HCT116 (cell line): ENCODE results near the gene ASCL4. TPM values are rescaled to one million over a fixed set of nuclear protein-coding genes. Genes with fewer than 3 reads are reported as not detected.

Experiments used
- ATAC-seq: fragments of 200-7000 bp; cut with Tn5 transposase; 2 replicates; pipeline ENCODE4 v1.9.1; 2020; ENCODE audit warnings: mild to moderate bottlenecking, moderate library complexity
- BruUV-seq: library from RNA; stranded (reverse); fragments of 400-500 nt; replicated peaks from 2 replicates; lab custom pipeline; 2021; lab: Mats Ljungman, UMichigan
- CTCF ChIA-PET: fragments of 300-600 bp; sonication (Branson Sonifier 250); formaldehyde crosslinking; loops from one replicate; lab custom pipeline; 2021; ENCODE audit warnings: antibody characterized with exemption; lab: Charles Lee
- POLR2A ChIA-PET: fragments of 300-600, 350-600 bp; sonication (Branson Sonifier 250); formaldehyde crosslinking; loops from one replicate; lab custom pipeline; 2021; ENCODE audit warnings: antibody characterized with exemption; lab: Charles Lee
- RAD21 ChIA-PET, 2 experiments: fragments of 300-600 bp; sonication (Branson Sonifier 250); formaldehyde crosslinking; loops; one replicate each; lab custom pipeline; 2023; ENCODE audit warnings: low total read pairs in 2 of 2; ENCODE audit not compliant: uncharacterized antibody in 2 of 2, unreplicated experiment in 2 of 2, low non-redundant PET in 1 of 2; lab: Charles Lee
- DNase-seq: peaks from one replicate; pipeline ENCODE4 v3.0.0-alpha.2; 2010; ENCODE audit warnings: low read depth, low spot score
- H2AFZ ChIP-seq: fragments of 200-600 bp; shearing (Covaris generic), sonication (generic); 2 replicates; pipeline ENCODE4 v1.6.1; 2017; ENCODE audit warnings: low read depth, mixed run types, mixed read lengths, antibody characterized with exemption, low read length; ENCODE audit not compliant: poor library complexity, severe bottlenecking
- H3K27ac ChIP-seq: 2 replicates; pipeline ENCODE4 v1.5.1; 2012; ENCODE audit warnings: low read depth, low read length
- H3K27me3 ChIP-seq: fragments of 200-600 bp; sonication (generic); 2 replicates; pipeline ENCODE4 v1.6.1; 2016; ENCODE audit warnings: mixed run types, low read length, mixed read lengths; ENCODE audit not compliant: insufficient read depth
- H3K36me3 ChIP-seq, 2 experiments: fragments of 200-500 bp in 1 of 2; fragments of 200-600 bp in 1 of 2; sonication (Bioruptor generic) in 1 of 2; sonication (generic) in 1 of 2; 2 replicates each; pipeline versions ENCODE4 v1.5.1 to v1.6.1; 2014 to 2016; ENCODE audit warnings: low read length in 2 of 2, inconsistent platforms in 1 of 2, mixed read lengths in 1 of 2, mixed run types in 1 of 2; ENCODE audit not compliant: insufficient read depth in 2 of 2, control insufficient read depth in 1 of 2
- H3K4me1 ChIP-seq, 2 experiments: fragments of 200-600 bp in 1 of 2; sonication (generic) in 1 of 2; 2 replicates each; pipeline versions ENCODE4 v1.5.1 to v1.6.1; 2012 to 2017; ENCODE audit warnings: low read length in 2 of 2, inconsistent platforms in 1 of 2, mild to moderate bottlenecking in 1 of 2, mixed read lengths in 1 of 2, mixed run types in 1 of 2, moderate library complexity in 1 of 2; ENCODE audit not compliant: insufficient read depth in 2 of 2, control insufficient read depth in 1 of 2
- H3K4me2 ChIP-seq: fragments of 200-600 bp; sonication (generic); 2 replicates; pipeline ENCODE4 v1.6.1; 2017; ENCODE audit warnings: mixed run types, low read length, mixed read lengths
- H3K4me3 ChIP-seq, 2 experiments: fragments of 200-600 bp in 1 of 2; sonication (generic) in 1 of 2; replicated peaks in 1 of 2; 2 replicates each; pipeline ENCODE4 v1.5.1; 2011 to 2016; ENCODE audit warnings: low read length in 2 of 2, control low read depth in 1 of 2, low read depth in 1 of 2, mild to moderate bottlenecking in 1 of 2, mixed read lengths in 1 of 2, mixed run types in 1 of 2
- H3K79me2 ChIP-seq: fragments of 200-600 bp; sonication (generic); 2 replicates; pipeline ENCODE4 v1.6.1; 2017; ENCODE audit warnings: mild to moderate bottlenecking, mixed run types, low read length, moderate library complexity, mixed read lengths; ENCODE audit not compliant: insufficient read depth
- H3K9ac ChIP-seq: fragments of 200-600 bp; sonication (generic); 2 replicates; pipeline ENCODE4 v1.6.1; 2016; ENCODE audit warnings: low read length, mixed read lengths
- H3K9me2 ChIP-seq: fragments of 200-600 bp; sonication (generic), shearing (Covaris generic); 2 replicates; pipeline ENCODE4 v1.6.1; 2017; ENCODE audit warnings: mixed run types, mild to moderate bottlenecking, moderate library complexity; ENCODE audit not compliant: insufficient read depth
- H3K9me3 ChIP-seq, 2 experiments: fragments of 200-500 bp in 1 of 2; fragments of 200-600 bp in 1 of 2; sonication (Bioruptor generic) in 1 of 2; sonication (generic) in 1 of 2; 2 replicates each; pipeline ENCODE4 v1.6.1; 2014 to 2017; ENCODE audit warnings: low read length in 2 of 2, mixed read lengths in 2 of 2, inconsistent platforms in 1 of 2, low read depth in 1 of 2, mild to moderate bottlenecking in 1 of 2, mixed run types in 1 of 2, moderate library complexity in 1 of 2; ENCODE audit not compliant: control insufficient read depth in 1 of 2, insufficient read depth in 1 of 2
- H4K20me1 ChIP-seq: fragments of 200-600 bp; sonication (generic), shearing (Covaris generic); 2 replicates; pipeline ENCODE4 v1.6.1; 2017; ENCODE audit warnings: mixed run types, mild to moderate bottlenecking, moderate library complexity; ENCODE audit not compliant: insufficient read depth
- CBX3 ChIP-seq: IDR thresholded peaks from 2 replicates; pipeline ENCODE4 v1.6.1; 2012; ENCODE audit warnings: low read depth
- CEBPB ChIP-seq: IDR thresholded peaks from 2 replicates; pipeline ENCODE4 v1.6.1; 2012; ENCODE audit warnings: low read depth
- ELF1 ChIP-seq: IDR thresholded peaks from 2 replicates; pipeline ENCODE4 v1.6.1; 2012; ENCODE audit warnings: low read depth, borderline replicate concordance
- EZH2phosphoT487 ChIP-seq: fragments of 200-600 bp; IDR thresholded peaks from 2 replicates; pipeline ENCODE4 v1.6.1; 2018; ENCODE audit warnings: antibody characterized with exemption, borderline replicate concordance
- POLR2A ChIP-seq: IDR thresholded peaks from 2 replicates; pipeline ENCODE4 v1.7.0; 2011; ENCODE audit warnings: borderline replicate concordance; ENCODE audit not compliant: insufficient read depth, insufficient read length; ENCODE audit errors: extremely low read depth
- POLR2AphosphoS5 ChIP-seq: IDR thresholded peaks from 2 replicates; pipeline ENCODE4 v1.6.1; 2011; ENCODE audit warnings: mild to moderate bottlenecking, low read depth, low read length, moderate library complexity
- REST ChIP-seq: IDR thresholded peaks from 2 replicates; pipeline ENCODE4 v1.6.1; 2012; ENCODE audit warnings: low read depth
- SIN3A ChIP-seq: IDR thresholded peaks from 2 replicates; pipeline ENCODE4 v1.6.1; 2012; ENCODE audit warnings: low read depth
- SRF ChIP-seq: IDR thresholded peaks from 2 replicates; pipeline ENCODE4 v1.6.1; 2012; ENCODE audit warnings: low read depth
- TCF7L2 ChIP-seq: IDR thresholded peaks from 2 replicates; pipeline ENCODE4 v1.7.0; 2011; ENCODE audit warnings: borderline replicate concordance, inconsistent platforms; ENCODE audit not compliant: insufficient read depth, insufficient read length; ENCODE audit errors: extremely low read depth
- YY1 ChIP-seq: IDR thresholded peaks from 2 replicates; pipeline ENCODE4 v1.6.1; 2011; ENCODE audit warnings: low read length, low read depth, moderate library complexity, mild to moderate bottlenecking; ENCODE audit not compliant: insufficient replicate concordance; ENCODE audit errors: extremely low read depth
- ZFX ChIP-seq: fragments of 450-650 bp; IDR thresholded peaks from 2 replicates; pipeline ENCODE4 v1.6.1; 2017
- ZNF274 ChIP-seq: fragments of 200-500 bp; sonication (Bioruptor generic); IDR thresholded peaks from 2 replicates; pipeline ENCODE4 v1.6.1; 2014; ENCODE audit warnings: mild to moderate bottlenecking, low read depth, low read length, inconsistent platforms
- intact Hi-C: fragments of 100-400 bp; cut with micrococcal nuclease; formaldehyde crosslinking; loops from 2 replicates; pipeline ENCODE4 v1.10.0; 2022
- total RNA-seq: library from RNA; stranded (reverse); gene quantifications from one replicate; pipeline ENCODE4 v1.2.1, GENCODE V29; 2021; ENCODE audit not compliant: unreplicated experiment
- TF ChIP-seq, protein P1 (sequence below): IDR thresholded peaks from 2 replicates; pipeline ENCODE4 v1.6.1; 2012
- TF ChIP-seq, protein P2 (sequence below): IDR thresholded peaks from 2 replicates; pipeline ENCODE4 v1.6.1; 2011; ENCODE audit warnings: mild to moderate bottlenecking, low read length, moderate library complexity; ENCODE audit not compliant: insufficient replicate concordance; ENCODE audit errors: extremely low read depth

The ASCL4 gene
- total RNA-seq, 1 experiment from 2014 or later: not detected

DNA sequence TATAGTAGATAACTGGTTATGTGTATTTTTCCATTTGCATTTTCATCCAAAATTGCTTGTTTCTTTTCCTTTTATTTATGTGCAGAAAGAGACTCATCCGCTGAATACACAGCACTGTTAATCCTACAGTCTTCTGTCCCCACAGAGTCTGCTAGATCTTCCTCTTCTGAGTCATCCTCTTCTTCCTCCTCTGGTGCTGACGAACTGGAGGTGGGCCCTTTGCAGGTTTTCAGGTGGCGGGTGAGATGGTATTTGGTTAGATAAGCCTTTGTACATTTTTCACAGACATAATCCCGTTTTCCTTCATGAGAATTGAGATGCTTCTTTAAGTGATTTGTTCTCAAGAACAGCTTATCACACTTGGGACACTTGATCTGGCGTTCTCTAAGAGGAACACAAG lies 40.4 kb upstream of the ASCL4 start:
- Histone ChIP-seq H3K27me3 (no peaks in the 10 kb centered on the region), H3K9me3 (no peaks in the 10 kb centered on the region), H4K20me1 (no peaks in the 10 kb centered on the region), H3K36me3 (peaks cover 34 to 57% of the 10 kb centered on the region in 2 experiments), H3K27ac (no peak overlapping the region), H2AFZ (no peak overlapping the region), H3K9me2 (no peaks in the 10 kb centered on the region), H3K79me2 (no peaks in the 10 kb centered on the region; the same call in 1 of the 2 replicates), H3K9ac (no peak overlapping the region)
- CTCF ChIA-PET: no interaction called here
- ATAC-seq: no peak
- DNase-seq: no peak
- intact Hi-C loops: no loop called here
- BruUV-seq: no TSS peak
- TF ChIP-seq CEBPB (no peak), EZH2phosphoT487 (no peak), ZNF274 (no peak), ELF1 (no peak), CBX3 (no peak)
- TF ChIP-seq, protein P1, sequence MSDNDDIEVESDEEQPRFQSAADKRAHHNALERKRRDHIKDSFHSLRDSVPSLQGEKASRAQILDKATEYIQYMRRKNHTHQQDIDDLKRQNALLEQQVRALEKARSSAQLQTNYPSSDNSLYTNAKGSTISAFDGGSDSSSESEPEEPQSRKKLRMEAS: no peak
- TF ChIP-seq, all 23 proteins: peak for 0
- Histone ChIP-seq H3K4me2 (no peak overlapping the region), H3K4me1 (no peaks in the 10 kb centered on the region), H3K4me3 (no peak overlapping the region)
- POLR2A ChIA-PET: no interaction called here
- RAD21 ChIA-PET: no interaction called here

- no peaks in the 10 kb centered on the region for H3K9me3 ChIP-seq
- BruUV-seq: no TSS peak
- no peak overlapping the region for H3K4me3 ChIP-seq
- no peaks in the 10 kb centered on the region for H3K4me1 ChIP-seq
- peaks cover 44 to 72% of the 10 kb centered on the region in 2 experiments for H3K36me3 ChIP-seq
- POLR2A ChIA-PET: no interaction called here
- no peak overlapping the region for H3K27ac ChIP-seq
- ATAC-seq (no peak), DNase-seq (no peak)
- H3K9me2 ChIP-seq: no peaks in the 10 kb centered on the region
- H3K9ac ChIP-seq: no peak overlapping the region
- H3K27me3 ChIP-seq: no peaks in the 10 kb centered on the region
- H2AFZ ChIP-seq: no peak overlapping the region
- H4K20me1 ChIP-seq: no peaks in the 10 kb centered on the region
- no peaks in the 10 kb centered on the region; the same call in 1 of the 2 replicates for H3K79me2 ChIP-seq
- RAD21 ChIA-PET: no interaction called here
- intact Hi-C loops: no loop called here
- no peak overlapping the region for H3K4me2 ChIP-seq
- CTCF ChIA-PET: no interaction called here
- TF ChIP-seq, protein P1: no peak
- TF ChIP-seq POLR2AphosphoS5: no peak
- TF ChIP-seq, protein P2, sequence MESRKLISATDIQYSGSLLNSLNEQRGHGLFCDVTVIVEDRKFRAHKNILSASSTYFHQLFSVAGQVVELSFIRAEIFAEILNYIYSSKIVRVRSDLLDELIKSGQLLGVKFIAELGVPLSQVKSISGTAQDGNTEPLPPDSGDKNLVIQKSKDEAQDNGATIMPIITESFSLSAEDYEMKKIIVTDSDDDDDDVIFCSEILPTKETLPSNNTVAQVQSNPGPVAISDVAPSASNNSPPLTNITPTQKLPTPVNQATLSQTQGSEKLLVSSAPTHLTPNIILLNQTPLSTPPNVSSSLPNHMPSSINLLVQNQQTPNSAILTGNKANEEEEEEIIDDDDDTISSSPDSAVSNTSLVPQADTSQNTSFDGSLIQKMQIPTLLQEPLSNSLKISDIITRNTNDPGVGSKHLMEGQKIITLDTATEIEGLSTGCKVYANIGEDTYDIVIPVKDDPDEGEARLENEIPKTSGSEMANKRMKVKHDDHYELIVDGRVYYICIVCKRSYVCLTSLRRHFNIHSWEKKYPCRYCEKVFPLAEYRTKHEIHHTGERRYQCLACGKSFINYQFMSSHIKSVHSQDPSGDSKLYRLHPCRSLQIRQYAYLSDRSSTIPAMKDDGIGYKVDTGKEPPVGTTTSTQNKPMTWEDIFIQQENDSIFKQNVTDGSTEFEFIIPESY: no peak
- TF ChIP-seq POLR2A: no peak
- no peak for TF ChIP-seq SRF
- no peak for TF ChIP-seq TCF7L2
- TF ChIP-seq CEBPB: no peak
- TF ChIP-seq SIN3A: no peak
- TF ChIP-seq REST: no peak
- no peak for TF ChIP-seq YY1
- TF ChIP-seq ZFX: no peak
- TF ChIP-seq ZNF274: no peak
- TF ChIP-seq, all 23 proteins: peak for 0
Observed at GRCh38 chr12:107735763-107736162, 38.7 kb upstream of the ASCL4 start.
